H1 (cell line): ENCODE data around the gene MTMR2. TPM values are rescaled to one million over a fixed set of nuclear protein-coding genes. Genes with fewer than 3 reads are reported as not detected.

Experiments used
- CTCF ChIA-PET: fragments of 300-600 bp; sonication (Branson Sonifier 250); formaldehyde crosslinking; loops from one replicate; lab custom pipeline; 2021; ENCODE audit not compliant: partially characterized antibody; lab: Charles Lee
- POLR2A ChIA-PET: fragments of 300-600 bp; sonication (Branson Sonifier 250); formaldehyde crosslinking; loops from one replicate; lab custom pipeline; 2021; ENCODE audit warnings: inconsistent platforms; ENCODE audit not compliant: partially characterized antibody; lab: Charles Lee
- DNase-seq, 2 experiments: peaks; one replicate each; pipeline versions ENCODE4 v3.0.0 to v3.0.0-alpha.2; 2010 to 2022; ENCODE audit warnings: low spot score in 2 of 2, low read depth in 1 of 2, mixed read lengths in 1 of 2
- FAIRE-seq: peaks from 2 replicates; lab custom pipeline; 2011; peaks lifted over from hg19 to GRCh38; lab: Jason Lieb, UNC
- H2AFZ ChIP-seq: 2 replicates; pipeline ENCODE4 v1.8.1; 2012; ENCODE audit warnings: low read length, inconsistent platforms
- H2AK5ac ChIP-seq: 2 replicates; pipeline ENCODE4 v1.6.1; 2013; ENCODE audit warnings: low read depth, low read length
- H2BK120ac ChIP-seq: replicated peaks from 2 replicates; pipeline ENCODE3; 2013; ENCODE audit warnings: low read depth, low read length, inconsistent platforms
- H2BK12ac ChIP-seq: 2 replicates; pipeline ENCODE4 v1.6.1; 2013; ENCODE audit warnings: low read depth, low read length
- H2BK15ac ChIP-seq: 2 replicates; pipeline ENCODE4 v1.6.1; 2013; ENCODE audit warnings: low read length
- H2BK20ac ChIP-seq: 2 replicates; pipeline ENCODE4 v1.6.1; 2013; ENCODE audit warnings: low read length
- H2BK5ac ChIP-seq: 2 replicates; pipeline ENCODE4 v1.6.1; 2013; ENCODE audit warnings: low read depth, low read length
- H3K14ac ChIP-seq: 2 replicates; pipeline ENCODE4 v1.6.1; 2013; ENCODE audit warnings: inconsistent platforms; ENCODE audit not compliant: insufficient read length
- H3K18ac ChIP-seq: 2 replicates; pipeline ENCODE4 v1.6.1; 2013; ENCODE audit warnings: low read length; ENCODE audit errors: extremely low read depth
- H3K23ac ChIP-seq: 2 replicates; pipeline ENCODE4 v1.6.1; 2013; ENCODE audit warnings: inconsistent platforms; ENCODE audit not compliant: insufficient read length
- H3K23me2 ChIP-seq: 2 replicates; pipeline ENCODE4 v1.6.1; 2013; ENCODE audit warnings: low read depth, low read length
- H3K27ac ChIP-seq: 2 replicates; pipeline ENCODE4 v1.6.1; 2011; ENCODE audit warnings: low read depth, low read length, inconsistent platforms
- H3K27me3 ChIP-seq, 4 experiments: replicated peaks in 1 of 4; 1 replicate in 1 of 4; 2 replicates in 3 of 4; pipeline versions ENCODE4 v1.6.1 to v1.8.1; 2011 to 2013; ENCODE audit warnings: low read length in 3 of 4, mild to moderate bottlenecking in 3 of 4, inconsistent platforms in 2 of 4, mixed read lengths in 2 of 4, moderate library complexity in 1 of 4; ENCODE audit not compliant: control insufficient read depth in 3 of 4, insufficient read depth in 3 of 4; ENCODE audit errors: extremely low read depth in 1 of 4
- H3K36me3 ChIP-seq, 4 experiments: 2 replicates each; pipeline versions ENCODE4 v1.6.1 to v1.8.1; 2011 to 2013; ENCODE audit warnings: mild to moderate bottlenecking in 4 of 4, low read length in 3 of 4, moderate library complexity in 2 of 4, control low read depth in 1 of 4, inconsistent platforms in 1 of 4; ENCODE audit not compliant: insufficient read depth in 4 of 4, control insufficient read depth in 2 of 4
- H3K4ac ChIP-seq: replicated peaks from 2 replicates; pipeline ENCODE3; 2013; ENCODE audit warnings: low read length, low read depth, mixed read lengths, inconsistent platforms; ENCODE audit not compliant: insufficient read length
- H3K4me1 ChIP-seq, 4 experiments: replicated peaks in 1 of 4; 1 replicate in 1 of 4; 2 replicates in 3 of 4; pipeline versions ENCODE4 v1.6.1 to v1.8.1; 2011 to 2013; ENCODE audit warnings: low read length in 3 of 4, inconsistent platforms in 2 of 4, mixed read lengths in 1 of 4; ENCODE audit not compliant: insufficient read depth in 4 of 4, control insufficient read depth in 3 of 4
- H3K4me2 ChIP-seq, 2 experiments: 2 replicates each; pipeline versions ENCODE4 v1.6.1 to v1.8.1; 2011 to 2013; ENCODE audit warnings: low read depth in 2 of 2, low read length in 2 of 2, control low read depth in 1 of 2, inconsistent platforms in 1 of 2, mild to moderate bottlenecking in 1 of 2; ENCODE audit not compliant: insufficient read depth in 1 of 2
- H3K4me3 ChIP-seq, 4 experiments: fragments of 200-600, 300-600 bp in 1 of 4; sonication (generic), shearing (Covaris generic), sonication (Bioruptor Twin) in 1 of 4; 2 replicates each; pipeline versions ENCODE4 v1.5.1 to v1.8.1; 2011 to 2016; ENCODE audit warnings: low read length in 4 of 4, low read depth in 3 of 4, control low read depth in 2 of 4, inconsistent platforms in 2 of 4, mild to moderate bottlenecking in 2 of 4, mixed read lengths in 1 of 4, moderate library complexity in 1 of 4; ENCODE audit not compliant: insufficient read depth in 2 of 4; ENCODE audit errors: extremely low read depth in 1 of 4
- H3K56ac ChIP-seq: replicated peaks from 2 replicates; pipeline ENCODE3; 2013; ENCODE audit warnings: low read depth, mild to moderate bottlenecking, mixed read lengths, low read length, inconsistent platforms; ENCODE audit not compliant: insufficient read length
- H3K79me1 ChIP-seq: 2 replicates; pipeline ENCODE4 v1.6.1; 2013; ENCODE audit warnings: low read depth, low read length, control low read depth
- H3K79me2 ChIP-seq, 2 experiments: 2 replicates each; pipeline versions ENCODE4 v1.6.1 to v1.8.1; 2012 to 2013; ENCODE audit warnings: low read length in 2 of 2, mild to moderate bottlenecking in 2 of 2, inconsistent platforms in 1 of 2; ENCODE audit not compliant: insufficient read depth in 2 of 2, control insufficient read depth in 1 of 2
- H3K9ac ChIP-seq, 4 experiments: replicated peaks in 1 of 4; 1 replicate in 1 of 4; 2 replicates in 3 of 4; pipeline versions ENCODE4 v1.6.1 to v1.8.1; 2011 to 2013; ENCODE audit warnings: low read depth in 3 of 4, low read length in 3 of 4, control low read depth in 2 of 4, mild to moderate bottlenecking in 2 of 4, moderate library complexity in 2 of 4, inconsistent platforms in 1 of 4; ENCODE audit errors: extremely low read depth in 1 of 4
- H3K9me3 ChIP-seq, 2 experiments: 2 replicates each; pipeline versions ENCODE4 v1.6.1 to v1.8.1; 2012 to 2013; ENCODE audit warnings: mild to moderate bottlenecking in 2 of 2, moderate library complexity in 2 of 2, control low read depth in 1 of 2, inconsistent platforms in 1 of 2, low read depth in 1 of 2, low read length in 1 of 2, mixed read lengths in 1 of 2; ENCODE audit not compliant: insufficient read depth in 2 of 2
- H4K20me1 ChIP-seq, 2 experiments: replicated peaks in 1 of 2; 2 replicates each; pipeline versions ENCODE3 to v1.8.1; 2011 to 2013; ENCODE audit warnings: inconsistent platforms in 2 of 2, low read length in 2 of 2, mild to moderate bottlenecking in 1 of 2; ENCODE audit not compliant: insufficient read depth in 2 of 2, control insufficient read depth in 1 of 2
- H4K5ac ChIP-seq: 2 replicates; pipeline ENCODE4 v1.6.1; 2013; ENCODE audit warnings: low read length, low read depth, mixed read lengths, inconsistent platforms; ENCODE audit not compliant: insufficient read length
- H4K8ac ChIP-seq: 2 replicates; pipeline ENCODE4 v1.8.0; 2013; ENCODE audit warnings: mild to moderate bottlenecking, moderate library complexity, low read length, inconsistent platforms; ENCODE audit not compliant: insufficient read depth; ENCODE audit errors: extremely low read depth
- H4K91ac ChIP-seq: replicated peaks from 2 replicates; pipeline ENCODE3; 2013; ENCODE audit warnings: low read length, mixed read lengths, inconsistent platforms; ENCODE audit not compliant: insufficient read length
- ASH2L ChIP-seq: fragments of 200-600, 300-600 bp; sonication (generic); IDR thresholded peaks from one replicate; pipeline ENCODE4 v1.7.1; 2017; ENCODE audit warnings: low read length
- HDAC2 ChIP-seq, 2 experiments: fragments of 300-600 bp in 1 of 2; sonication (generic) in 1 of 2; IDR thresholded peaks; 2 replicates each; pipeline ENCODE4 v1.6.1; 2011 to 2012; ENCODE audit warnings: low read depth in 2 of 2, low read length in 2 of 2, mild to moderate bottlenecking in 2 of 2, moderate library complexity in 2 of 2, borderline replicate concordance in 1 of 2, inconsistent platforms in 1 of 2
- POLR2AphosphoS5 ChIP-seq: IDR thresholded peaks from 2 replicates; pipeline ENCODE4 v1.6.1; 2011; ENCODE audit warnings: low read depth, low read length
- RXRA ChIP-seq: IDR thresholded peaks from 2 replicates; pipeline ENCODE4 v1.6.1; 2011; ENCODE audit warnings: low read depth, mild to moderate bottlenecking, low read length, moderate library complexity; ENCODE audit not compliant: insufficient read depth
- SUZ12 ChIP-seq: fragments of 200-600 bp; sonication (generic); IDR thresholded peaks from 2 replicates; pipeline ENCODE4 v1.6.1; 2012; ENCODE audit warnings: mild to moderate bottlenecking, inconsistent platforms, low read length, moderate library complexity, mixed read lengths
- ZNF274 ChIP-seq: IDR thresholded peaks from 2 replicates; pipeline ENCODE4 v1.7.0; 2012; ENCODE audit warnings: low read length, borderline replicate concordance; ENCODE audit errors: extremely low read depth
- WGBS, 2 experiments: shearing (Covaris generic) in 1 of 2; methylation state at CpG; one replicate each; pipeline versions ENCODE4 v1.1.6 to v1.1.7; 2013 to 2015; ENCODE audit warnings: low lambda C conversion rate in 2 of 2, mixed read lengths in 2 of 2, inconsistent platforms in 1 of 2, low coverage in 1 of 2, missing lambda C conversion rate in 1 of 2; ENCODE audit not compliant: insufficient replicate concordance in 2 of 2, insufficient coverage in 1 of 2, insufficient read length in 1 of 2; ENCODE audit errors: extremely low coverage in 1 of 2, missing lambda C conversion rate in 1 of 2; 5-methylcytosine and 5-hydroxymethylcytosine counted together
- polyA plus RNA-seq, 7 experiments: library from polyadenylated mRNA; depleted of rRNA in 3 of 7; stranded (reverse) in 5 of 7; unstranded in 2 of 7; fragments of >200 nt in 5 of 7; fragments of 200-250 nt in 2 of 7; gene quantifications; 1 replicate in 5 of 7; 2 replicates in 1 of 7; 4 replicates in 1 of 7; pipeline versions ENCODE4 v1.2.1 to v1.2.3, GENCODE V29; 2011 to 2013; ENCODE audit warnings: missing spikeins in 2 of 7, mixed read lengths in 2 of 7
- total RNA-seq: library from RNA; stranded (reverse); fragmentation: NEBNext Ultra II Directional; extraction: Animal tissue kit (Norgen Biotek cat#: 25700); gene quantifications from 2 replicates; pipeline ENCODE4 v1.2.1, GENCODE V29; 2021

Gene MTMR2
- total and polyA plus RNA-seq, 2 of the 8 experiments (the other 6 are each of a cell fraction or from before 2014, with no cell fraction given) = 16.7 to 52.9 TPM

GRCh38 chr11:95832763-95833162, 91.1 kb downstream of the MTMR2 start:
- H4K91ac ChIP-seq = no peak overlapping the region
- no peak overlapping the region for H3K27ac ChIP-seq
- no peak overlapping the region for H3K4me3 ChIP-seq
- H3K9ac ChIP-seq = no peak overlapping the region
- FAIRE-seq (no peak), DNase-seq (no peak)
- H2BK12ac ChIP-seq = no peak overlapping the region
- H3K18ac ChIP-seq = no peak overlapping the region
- H2AFZ ChIP-seq = no peak overlapping the region
- ChIA-PET POLR2A (interaction anchor here (0.9 to 2.1 kb wide), 3 partner anchors 15 to 509 kb away, joined by 3 to 5 read pairs (median 3); partner anchors contain the start of gene FAM76B), CTCF (interaction anchor here (0.9 to 1.5 kb wide), 4 partner anchors 10 to 595 kb away, joined by 3 read pairs; no protein-coding TSS in a partner anchor)
- H3K4me2 ChIP-seq = no peak overlapping the region
- H3K14ac ChIP-seq = no peak overlapping the region
- no peak overlapping the region for H2BK120ac ChIP-seq
- WGBS, 2 experiments = 90% methylated on average over 3 of the region's 3 CpGs; no CpG with 5 or more reads in 1 of the 2 experiments
- H2BK20ac ChIP-seq = no peak overlapping the region
- H2BK5ac ChIP-seq = no peak overlapping the region
- peaks cover 4 to 78% (median 52%) of the 10 kb centered on the region in 4 experiments; a peak in 7 of 8 replicates for H3K36me3 ChIP-seq
- no peaks in the 10 kb centered on the region for H3K4me1 ChIP-seq
- H3K9me3 ChIP-seq = no peaks in the 10 kb centered on the region
- H4K8ac ChIP-seq = no peak overlapping the region
- H3K4ac ChIP-seq = no peak overlapping the region
- H2AK5ac ChIP-seq = no peak overlapping the region
- H3K23ac ChIP-seq = no peak overlapping the region
- H3K79me2 ChIP-seq = no peaks in the 10 kb centered on the region
- H4K20me1 ChIP-seq = no peaks in the 10 kb centered on the region
- H2BK15ac ChIP-seq = no peak overlapping the region
- no peak overlapping the region for H3K56ac ChIP-seq
- H3K79me1 ChIP-seq = no peaks in the 10 kb centered on the region
- H3K27me3 ChIP-seq = no peaks in the 10 kb centered on the region
- no peak overlapping the region for H4K5ac ChIP-seq
- H3K23me2 ChIP-seq = no peaks in the 10 kb centered on the region
- TF ChIP-seq RXRA (no peak), POLR2AphosphoS5 (no peak), ZNF274 (no peak), ASH2L (no peak), SUZ12 (no peak), HDAC2 (IDR thresholded peaks at IDR 0.05; ENCODE audit: borderline replicate concordance in 1 of 2, low read depth in 2 of 2, low read length in 2 of 2) (no peak)
